HG03159 (cell line): ENCODE measurements around the gene ABHD4.
"Not testable (repeated sequence)": the region's sequence is repeated elsewhere in the genome, so short reads cannot be mapped to it uniquely, and the experiment has no call there.

Experiments
- ATAC-seq: cut with Tn5 transposase; IDR thresholded peaks from one replicate; pipeline ENCODE4 v1.9.1; 2021; ENCODE audit warnings: mild to moderate bottlenecking, moderate library complexity; ENCODE audit not compliant: unreplicated experiment

The ABHD4 gene

GRCh38 chr14:22623047-22623446, 24.9 kb downstream of the ABHD4 start:
- no peak for ATAC-seq

- ATAC-seq: no peak
Measured at GRCh38 chr14:22626590-22626989, 28.5 kb downstream of the ABHD4 start.

- no peak for ATAC-seq
Measured at GRCh38 chr14:22627506-22628263, 29.6 kb downstream of the ABHD4 start.

- no peak for ATAC-seq
Measured at GRCh38 chr14:22629361-22629760, 31.3 kb downstream of the ABHD4 start.

- ATAC-seq: no peak
Measured at GRCh38 chr14:22630066-22630465, 32.0 kb downstream of the ABHD4 start.

GRCh38 chr14:22630486-22630885, 32.4 kb downstream of the ABHD4 start:
- ATAC-seq: no peak

- no peak for ATAC-seq
Measured at GRCh38 chr14:22634233-22634900, 36.3 kb downstream of the ABHD4 start.

- not testable (repeated sequence) for ATAC-seq
Measured at GRCh38 chr14:22635980-22636379, 37.9 kb downstream of the ABHD4 start.

GRCh38 chr14:22640192-22640591, 42.1 kb downstream of the ABHD4 start:
- ATAC-seq: no peak

GRCh38 chr14:22641846-22642245, 43.7 kb downstream of the ABHD4 start:
- ATAC-seq: no peak

- no peak for ATAC-seq
Measured at GRCh38 chr14:22644305-22644635, 46.2 kb downstream of the ABHD4 start, which contains the start of gene OR6J1. OR6J1 (minus strand) TSS chr14:22644352; CDS start chr14:22634811, 9,541 bp downstream.

GRCh38 chr14:22646570-22647254, 48.6 kb downstream of the ABHD4 start:
- no peak for ATAC-seq

- ATAC-seq: no peak
Measured at GRCh38 chr14:22648506-22648905, 50.4 kb downstream of the ABHD4 start.

- ATAC-seq: no peak
Measured at GRCh38 chr14:22650046-22650739, 52.1 kb downstream of the ABHD4 start.

- no peak for ATAC-seq
Measured at GRCh38 chr14:22650960-22651521, 52.9 kb downstream of the ABHD4 start.

- no peak for ATAC-seq
Measured at GRCh38 chr14:22651586-22651985, 53.5 kb downstream of the ABHD4 start.

GRCh38 chr14:22653012-22653621, 55.0 kb downstream of the ABHD4 start:
- no peak for ATAC-seq

- ATAC-seq: no peak
Measured at GRCh38 chr14:22656226-22656625, 58.1 kb downstream of the ABHD4 start.

GRCh38 chr14:22656945-22657731, 59.0 kb downstream of the ABHD4 start:
- no peak for ATAC-seq

GRCh38 chr14:22657861-22658260, 59.8 kb downstream of the ABHD4 start:
- ATAC-seq: no peak
